GM12878 (cell line): ENCODE data around the gene ADAMTSL2.

Experiments used
- CBFB ChIP-seq: IDR thresholded peaks from 2 replicates; pipeline ENCODE4 v1.6.1; 2016; ENCODE audit warnings: antibody characterized with exemption, low read depth
- CTCF ChIP-seq, 3 experiments: IDR thresholded peaks in 2 of 3; conservative IDR thresholded peaks in 1 of 3; 2 replicates each; pipeline ENCODE4 v1.5.1; 2011; ENCODE audit warnings: low read depth in 3 of 3, low read length in 3 of 3, mild to moderate bottlenecking in 3 of 3, control low read depth in 2 of 3, moderate library complexity in 2 of 3, inconsistent platforms in 1 of 3, mixed read lengths in 1 of 3; ENCODE audit not compliant: control insufficient read depth in 2 of 3, insufficient read depth in 1 of 3; ENCODE audit errors: extremely low read depth in 1 of 3
- EZH2 ChIP-seq: IDR thresholded peaks from 2 replicates; pipeline ENCODE4 v1.6.1; 2012; ENCODE audit warnings: low read depth, mild to moderate bottlenecking, control low read depth, inconsistent platforms, low read length, borderline replicate concordance; ENCODE audit not compliant: control insufficient read depth
- HDAC2 ChIP-seq: fragments of 200-600 bp; sonication (generic); IDR thresholded peaks from 2 replicates; pipeline ENCODE4 v1.6.1; 2017
- POLR2AphosphoS5 ChIP-seq: IDR thresholded peaks from 2 replicates; pipeline ENCODE4 v1.6.1; 2011; ENCODE audit warnings: mild to moderate bottlenecking, low read length, inconsistent platforms
- ZNF687 ChIP-seq: fragments of 450-650 bp; IDR thresholded peaks from 2 replicates; pipeline ENCODE4 v1.6.1; 2017; ENCODE audit warnings: mild to moderate bottlenecking, moderate library complexity

- TF ChIP-seq CTCF (IDR thresholded peaks at IDR 0.05 in 2 of 3, conservative IDR thresholded peaks at IDR 0.05 in 1 of 3; ENCODE audit: control insufficient read depth in 2 of 3, extremely low read depth in 1 of 3, insufficient read depth in 1 of 3, low read depth in 3 of 3, low read length in 3 of 3), result no peak
- no peak for TF ChIP-seq POLR2AphosphoS5
- TF ChIP-seq CBFB, result no peak
- no peak for TF ChIP-seq EZH2
- no peak for TF ChIP-seq HDAC2
- TF ChIP-seq ZNF687, result no peak
These were observed 2.0 kb downstream of the ADAMTSL2 start for GRCh38 chr9:133536536-133536935.
